OCI-LY7 (cell line): ENCODE measurements around the gene ANO3. TPM values are rescaled to one million over a fixed set of nuclear protein-coding genes. Genes with fewer than 3 reads are reported as not detected.

Source experiments
- Bru-seq: library from RNA; stranded (reverse); fragments of 400-500 nt; gene quantifications from one replicate; lab custom pipeline; 2021; lab: Mats Ljungman, UMichigan
- BruChase-seq, 2 experiments: library from RNA; stranded (reverse); fragments of 400-500 nt; gene quantifications; one replicate each; lab custom pipeline; 2021; lab: Mats Ljungman, UMichigan
- BruUV-seq: library from RNA; stranded (reverse); fragments of 400-500 nt; replicated peaks from 2 replicates; lab custom pipeline; 2021; lab: Mats Ljungman, UMichigan
- CTCF ChIA-PET: fragments of 300-600 bp; sonication (Branson Sonifier 250); formaldehyde crosslinking; loops from one replicate; lab custom pipeline; 2022; ENCODE audit warnings: antibody characterized with exemption; ENCODE audit not compliant: unreplicated experiment; lab: Charles Lee
- POLR2A ChIA-PET: fragments of 300-600 bp; sonication (Branson Sonifier 250); formaldehyde crosslinking; loops from one replicate; lab custom pipeline; 2022; ENCODE audit warnings: antibody characterized with exemption; lab: Charles Lee
- DNase-seq: peaks from one replicate; pipeline ENCODE4 v3.0.0-alpha.2; 2015; ENCODE audit warnings: low spot score
- H2AFZ ChIP-seq: fragments of 200-600 bp; sonication (generic), shearing (Covaris generic); 2 replicates; pipeline ENCODE4 v1.6.1; 2014; ENCODE audit warnings: mild to moderate bottlenecking, antibody characterized with exemption, low read length, moderate library complexity
- H3K27ac ChIP-seq: fragments of 200-600 bp; sonication (generic); 2 replicates; pipeline ENCODE4 v1.5.1; 2014; ENCODE audit warnings: mixed run types, low read depth, mild to moderate bottlenecking, moderate library complexity, low read length, inconsistent platforms; ENCODE audit not compliant: poor library complexity, severe bottlenecking
- H3K36me3 ChIP-seq: fragments of 200-600 bp; sonication (generic); 2 replicates; pipeline ENCODE4 v1.6.1; 2014; ENCODE audit warnings: mild to moderate bottlenecking, antibody characterized with exemption, low read length, moderate library complexity, mixed read lengths; ENCODE audit not compliant: insufficient read depth
- H3K4me1 ChIP-seq: fragments of 200-600 bp; sonication (generic); 2 replicates; pipeline ENCODE4 v1.5.1; 2014; ENCODE audit warnings: mild to moderate bottlenecking, low read length; ENCODE audit not compliant: insufficient read depth, poor library complexity, severe bottlenecking
- H3K4me2 ChIP-seq: fragments of 200-600 bp; sonication (generic); 2 replicates; pipeline ENCODE4 v1.6.1; 2014; ENCODE audit warnings: mild to moderate bottlenecking, low read length
- H3K4me3 ChIP-seq: fragments of 200-600 bp; sonication (generic); 2 replicates; pipeline ENCODE4 v1.5.1; 2014; ENCODE audit warnings: mild to moderate bottlenecking, low read depth, low read length; ENCODE audit not compliant: poor library complexity, severe bottlenecking
- H3K79me2 ChIP-seq: fragments of 200-600 bp; sonication (generic); 2 replicates; pipeline ENCODE4 v1.6.1; 2016; ENCODE audit warnings: low read depth, mild to moderate bottlenecking, low read length, moderate library complexity, mixed read lengths; ENCODE audit not compliant: insufficient read depth
- H3K9me2 ChIP-seq: fragments of 200-600 bp; sonication (generic); 2 replicates; pipeline ENCODE4 v1.6.1; 2016; ENCODE audit warnings: mild to moderate bottlenecking, low read length, mixed read lengths; ENCODE audit not compliant: insufficient read depth
- H3K9me3 ChIP-seq: fragments of 200-600 bp; sonication (generic); 2 replicates; pipeline ENCODE4 v1.6.1; 2014; ENCODE audit warnings: mild to moderate bottlenecking, mixed run types, low read length, mixed read lengths
- H4K20me1 ChIP-seq: fragments of 200-600 bp; sonication (generic); 2 replicates; pipeline ENCODE4 v1.6.1; 2014; ENCODE audit warnings: mild to moderate bottlenecking, antibody characterized with exemption, low read length, moderate library complexity, mixed read lengths; ENCODE audit not compliant: insufficient read depth
- EZH2phosphoT487 ChIP-seq: fragments of 200-600 bp; sonication (generic); IDR thresholded peaks from 2 replicates; pipeline ENCODE4 v1.6.1; 2018; ENCODE audit warnings: low read depth, borderline replicate concordance, mild to moderate bottlenecking, mixed run types, antibody characterized with exemption, low read length, moderate library complexity, mixed read lengths
- intact Hi-C: fragments of 100-400 bp; cut with micrococcal nuclease; formaldehyde crosslinking; loops from one replicate; pipeline ENCODE4 v1.10.0; 2022; ENCODE audit not compliant: unreplicated experiment
- long read RNA-seq: library from polyadenylated mRNA; stranded (forward); transcript quantifications from one replicate; pipeline ENCODE4 v2.0.0, GENCODE V29; 2022
- total RNA-seq, 2 experiments: library from RNA; depleted of rRNA in 1 of 2; stranded (reverse); fragments of >200 nt in 1 of 2; shearing (Covaris generic) in 1 of 2; gene quantifications; 2 replicates each; pipeline ENCODE4 v1.2.3, GENCODE V29; 2014 to 2022
- TF ChIP-seq, protein P1 (sequence below): fragments of 200-600 bp; sonication (generic); conservative IDR thresholded peaks from 2 replicates; pipeline ENCODE4 v1.5.1; 2014; ENCODE audit warnings: mild to moderate bottlenecking, antibody characterized with exemption, low read length, moderate library complexity, mixed read lengths

The ANO3 gene
- total RNA-seq (2014; rRNA removed; shearing (Covaris generic)), result 0.03 TPM in 1 of 2 replicates, not detected in the other
- not detected in 2 replicates for total RNA-seq (2022)
- percentile 0 among the genes with signal in this experiment for Bru-seq, nascent RNA
- not detected for BruChase-seq, experiment 1, labeled RNA remaining after a 6-hour chase
- BruChase-seq, experiment 2, labeled RNA remaining after a 2-hour chase, result not detected
- long read RNA-seq, result 0 reads

DNA sequence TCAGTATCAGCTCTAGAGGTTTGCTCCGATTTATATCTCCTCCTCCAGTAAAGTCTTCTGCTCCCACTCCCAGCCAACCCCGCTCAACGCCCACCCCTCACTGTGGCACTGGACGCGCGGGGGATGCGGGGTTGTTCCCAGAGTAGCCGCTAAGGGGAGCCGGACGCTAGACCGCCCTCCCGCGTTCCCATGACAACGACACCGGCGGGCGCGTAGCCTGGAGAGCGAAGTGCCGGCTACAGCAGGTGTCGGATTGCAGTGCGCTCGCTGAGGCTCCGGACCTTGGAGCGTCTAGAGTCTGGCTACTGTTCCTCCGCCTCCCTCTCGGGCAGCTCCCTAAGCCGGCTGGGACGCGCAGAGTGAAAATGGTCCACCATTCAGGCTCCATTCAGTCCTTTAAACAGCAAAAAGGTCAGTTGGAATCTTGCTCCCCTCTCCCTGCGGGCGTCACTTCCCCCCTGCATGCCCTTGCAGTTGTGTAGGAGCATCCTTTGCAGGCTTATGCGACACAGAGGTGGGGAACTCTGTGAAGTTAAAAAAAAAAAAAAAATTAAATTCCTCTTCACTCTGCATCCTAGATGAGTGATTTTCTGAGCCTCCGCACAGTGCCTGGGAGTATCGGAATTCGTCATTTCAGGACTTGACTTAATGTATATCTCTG is at the start of gene ANO3:
Gene ANO3, plus strand, starts transcription at position 220 of the 661 bp plus-strand sequence. Its CDS starts 146 bp downstream, at position 366.
- Histone ChIP-seq H3K9me3 (no peaks in the 10 kb centered on the region), H3K4me2 (no peak within 1 kb of the TSS), H3K9me2 (no peaks in the 10 kb centered on the region), H3K4me3 (no peak within 1 kb of the TSS), H3K36me3 (no peaks in the 10 kb centered on the region), H3K27ac (no peak within 1 kb of the TSS), H4K20me1 (no peaks in the 10 kb centered on the region), H3K79me2 (no peaks in the 10 kb centered on the region), H3K4me1 (no peaks in the 10 kb centered on the region), H2AFZ (no peak within 1 kb of the TSS)
- no TSS peak for BruUV-seq
- POLR2A ChIA-PET, result no interaction called here
- no peak for DNase-seq
- intact Hi-C loops, result no loop called here
- CTCF ChIA-PET, result no interaction called here
- TF ChIP-seq EZH2phosphoT487, result no peak
- TF ChIP-seq, protein P1, sequence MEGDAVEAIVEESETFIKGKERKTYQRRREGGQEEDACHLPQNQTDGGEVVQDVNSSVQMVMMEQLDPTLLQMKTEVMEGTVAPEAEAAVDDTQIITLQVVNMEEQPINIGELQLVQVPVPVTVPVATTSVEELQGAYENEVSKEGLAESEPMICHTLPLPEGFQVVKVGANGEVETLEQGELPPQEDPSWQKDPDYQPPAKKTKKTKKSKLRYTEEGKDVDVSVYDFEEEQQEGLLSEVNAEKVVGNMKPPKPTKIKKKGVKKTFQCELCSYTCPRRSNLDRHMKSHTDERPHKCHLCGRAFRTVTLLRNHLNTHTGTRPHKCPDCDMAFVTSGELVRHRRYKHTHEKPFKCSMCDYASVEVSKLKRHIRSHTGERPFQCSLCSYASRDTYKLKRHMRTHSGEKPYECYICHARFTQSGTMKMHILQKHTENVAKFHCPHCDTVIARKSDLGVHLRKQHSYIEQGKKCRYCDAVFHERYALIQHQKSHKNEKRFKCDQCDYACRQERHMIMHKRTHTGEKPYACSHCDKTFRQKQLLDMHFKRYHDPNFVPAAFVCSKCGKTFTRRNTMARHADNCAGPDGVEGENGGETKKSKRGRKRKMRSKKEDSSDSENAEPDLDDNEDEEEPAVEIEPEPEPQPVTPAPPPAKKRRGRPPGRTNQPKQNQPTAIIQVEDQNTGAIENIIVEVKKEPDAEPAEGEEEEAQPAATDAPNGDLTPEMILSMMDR, result no peak

DNA sequence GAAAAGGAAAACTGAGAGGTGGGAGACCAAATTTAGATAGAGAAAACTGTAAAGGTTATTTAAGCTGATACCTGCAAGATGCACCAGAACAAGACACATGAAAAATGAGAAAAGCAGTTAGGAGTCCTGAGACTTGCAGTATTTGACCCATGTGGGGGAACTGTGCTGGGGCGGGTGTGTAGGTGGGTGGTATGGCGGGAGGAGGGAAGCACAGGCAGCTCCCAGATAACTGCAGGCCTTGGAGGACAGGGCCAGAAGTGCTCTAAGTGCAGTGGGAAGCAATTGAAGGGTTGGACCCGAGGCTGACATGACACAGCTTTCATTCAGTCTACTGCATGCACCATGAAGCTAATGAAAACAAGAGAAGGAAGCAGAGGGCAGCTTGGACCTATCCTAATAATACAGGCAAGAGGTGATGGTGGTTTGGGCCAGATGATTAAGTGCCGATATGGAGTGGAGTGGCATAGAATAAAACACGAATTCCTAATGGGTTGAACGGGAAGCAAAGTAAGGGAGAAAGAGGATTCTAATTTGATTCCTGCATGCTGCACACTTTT is 48.0 kb upstream of the ANO3 start:
- Histone ChIP-seq H3K9me3 (no peaks in the 10 kb centered on the region), H3K9me2 (no peaks in the 10 kb centered on the region), H3K27ac (no peak overlapping the region), H4K20me1 (no peaks in the 10 kb centered on the region), H2AFZ (peak overlapping the region; percentile 95), H3K4me1 (peaks cover 5% of the 10 kb centered on the region), H3K79me2 (no peaks in the 10 kb centered on the region), H3K36me3 (no peaks in the 10 kb centered on the region), H3K4me2 (peak overlapping the region; percentile 46), H3K4me3 (peak overlapping the region; percentile 65)
- ChIA-PET CTCF (interaction anchor here (0.6 to 1.5 kb wide), 3 partner anchors 302 to 1135 kb away, joined by 3 read pairs; no protein-coding TSS in a partner anchor), POLR2A (interaction anchor here (0.6 to 1.5 kb wide), 2 partner anchors 14 to 49 kb away, joined by 3 to 7 read pairs; no protein-coding TSS in a partner anchor)
- BruUV-seq, result no TSS peak
- TF ChIP-seq, protein P1, result no peak
- TF ChIP-seq EZH2phosphoT487, result no peak
- intact Hi-C loops, result loop anchor here (10.0 kb wide), 1 partner anchor 1211 kb away; no protein-coding TSS in a partner anchor
- DNase-seq, result no peak
